Amniotic stem cell (primary cell): ENCODE results near the gene NDST3.
A peak's percentile ranks its signal among the peaks of the same experiment; 100 is the strongest.
"Not testable (repeated sequence)": the region's sequence is repeated elsewhere in the genome, so short reads cannot be mapped to it uniquely, and the experiment has no call there.

Source experiments
- DNase-seq: peaks from one replicate; lab custom pipeline; 2025; lab: John Stamatoyannopoulos, UW

The NDST3 gene

GRCh38 chr4:118273642-118274041 lies 239.4 kb downstream of the NDST3 start:
- DNase-seq, result no peak

GRCh38 chr4:118276580-118276979 lies 242.3 kb downstream of the NDST3 start:
- DNase-seq, result no peak

GRCh38 chr4:118277243-118277642 lies 243.0 kb downstream of the NDST3 start:
- no peak for DNase-seq

GRCh38 chr4:118278473-118279274 lies 244.4 kb downstream of the NDST3 start:
- DNase-seq, result peak; percentile 85

- DNase-seq, result no peak
These were observed 245.0 kb downstream of the NDST3 start for GRCh38 chr4:118279328-118279727.

GRCh38 chr4:118279920-118280432 lies 245.7 kb downstream of the NDST3 start:
- DNase-seq, result no peak

GRCh38 chr4:118280501-118281218 lies 246.4 kb downstream of the NDST3 start:
- DNase-seq, result no peak

- DNase-seq, result no peak
These were observed 247.5 kb downstream of the NDST3 start for GRCh38 chr4:118281611-118282442.

GRCh38 chr4:118282692-118283091 lies 248.4 kb downstream of the NDST3 start:
- no peak for DNase-seq

GRCh38 chr4:118284169-118284568 lies 249.9 kb downstream of the NDST3 start:
- DNase-seq, result no peak

- no peak for DNase-seq
These were observed 251.6 kb downstream of the NDST3 start for GRCh38 chr4:118285931-118286330.

GRCh38 chr4:118286685-118287084 lies 252.4 kb downstream of the NDST3 start:
- DNase-seq, result no peak

GRCh38 chr4:118287711-118288451 lies 253.6 kb downstream of the NDST3 start:
- no peak for DNase-seq

GRCh38 chr4:118289794-118290193 lies 255.5 kb downstream of the NDST3 start:
- DNase-seq, result peak; percentile 60

- no peak for DNase-seq
These were observed 256.7 kb downstream of the NDST3 start for GRCh38 chr4:118290951-118291350.

- DNase-seq, result no peak
These were observed 262.4 kb downstream of the NDST3 start for GRCh38 chr4:118296729-118297128.

GRCh38 chr4:118299619-118300018 lies 265.3 kb downstream of the NDST3 start:
- DNase-seq, result not testable (repeated sequence)

GRCh38 chr4:118307643-118308042 lies 273.4 kb downstream of the NDST3 start:
- no peak for DNase-seq
